VCaP (cell line): ENCODE measurements around the gene CYP3A7.

Source experiments
- H3K27ac ChIP-seq: fragments of 450-650 bp; 2 replicates; pipeline ENCODE4 v1.5.1; 2017
- CTCF ChIP-seq: fragments of 450-650 bp; conservative IDR thresholded peaks from 2 replicates; pipeline ENCODE4 v1.5.1; 2017; ENCODE audit warnings: mild to moderate bottlenecking, moderate library complexity

Gene CYP3A7

GRCh38 chr7:99679400-99680191 lies 55.4 kb downstream of the CYP3A7 start, which contains the start of gene CYP3A5:
TSS of gene CYP3A5 (minus strand) at chr7:99679996. CDS start at chr7:99679896, 100 bp downstream.
- H3K27ac ChIP-seq: no peak within 1 kb of the TSS
- TF ChIP-seq CTCF: no peak

- no peak overlapping the region for H3K27ac ChIP-seq
- TF ChIP-seq CTCF: no peak
Measured at GRCh38 chr7:99679032-99679399, 56.0 kb downstream of the CYP3A7 start.

- TF ChIP-seq CTCF: no peak
- no peak overlapping the region for H3K27ac ChIP-seq
Measured at GRCh38 chr7:99677648-99678045, 57.3 kb downstream of the CYP3A7 start.

- no peak for TF ChIP-seq CTCF
- H3K27ac ChIP-seq: no peak overlapping the region
Measured at GRCh38 chr7:99677013-99677647, 57.9 kb downstream of the CYP3A7 start.

- TF ChIP-seq CTCF: no peak
- H3K27ac ChIP-seq: no peak overlapping the region
Measured at GRCh38 chr7:99674995-99675742, 59.8 kb downstream of the CYP3A7 start.

GRCh38 chr7:99672573-99672972 lies 62.4 kb downstream of the CYP3A7 start:
- no peak overlapping the region for H3K27ac ChIP-seq
- no peak for TF ChIP-seq CTCF

GRCh38 chr7:99669782-99670181 lies 65.2 kb downstream of the CYP3A7 start:
- no peak for TF ChIP-seq CTCF
- no peak overlapping the region for H3K27ac ChIP-seq
